ENCODE measurements around the gene NBAS.
A peak's percentile ranks its signal among the peaks of the same experiment; 100 is the strongest.

NBAS gene

DNA sequence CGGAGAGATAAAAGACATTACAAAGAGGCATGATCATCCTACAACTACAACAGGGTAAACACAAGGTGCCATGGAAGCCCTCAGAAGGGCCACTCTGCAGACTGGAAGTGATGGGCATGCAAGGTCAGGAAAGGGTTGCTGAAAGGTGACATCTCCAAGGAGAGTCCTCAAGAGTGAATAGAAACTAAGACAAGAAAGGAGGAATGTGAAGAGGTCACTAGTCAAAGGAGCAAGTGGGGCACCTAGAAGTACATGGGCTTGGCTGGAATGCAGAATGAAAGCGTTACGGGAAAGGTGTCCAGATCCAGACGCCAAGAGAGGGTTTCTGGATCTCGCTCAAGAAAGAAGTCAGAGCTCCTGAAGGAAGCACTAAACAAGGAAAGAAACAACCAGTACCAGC lies 314.3 kb downstream of the NBAS start:
- H3K27me3 Mint-ChIP-seq (ENCODE audit: low read depth): no peaks in the 10 kb centered on the region
- no peak overlapping the region for H3K4me3 Mint-ChIP-seq
- H3K27ac Mint-ChIP-seq: no peak overlapping the region
- TF ChIP-seq, protein P1, sequence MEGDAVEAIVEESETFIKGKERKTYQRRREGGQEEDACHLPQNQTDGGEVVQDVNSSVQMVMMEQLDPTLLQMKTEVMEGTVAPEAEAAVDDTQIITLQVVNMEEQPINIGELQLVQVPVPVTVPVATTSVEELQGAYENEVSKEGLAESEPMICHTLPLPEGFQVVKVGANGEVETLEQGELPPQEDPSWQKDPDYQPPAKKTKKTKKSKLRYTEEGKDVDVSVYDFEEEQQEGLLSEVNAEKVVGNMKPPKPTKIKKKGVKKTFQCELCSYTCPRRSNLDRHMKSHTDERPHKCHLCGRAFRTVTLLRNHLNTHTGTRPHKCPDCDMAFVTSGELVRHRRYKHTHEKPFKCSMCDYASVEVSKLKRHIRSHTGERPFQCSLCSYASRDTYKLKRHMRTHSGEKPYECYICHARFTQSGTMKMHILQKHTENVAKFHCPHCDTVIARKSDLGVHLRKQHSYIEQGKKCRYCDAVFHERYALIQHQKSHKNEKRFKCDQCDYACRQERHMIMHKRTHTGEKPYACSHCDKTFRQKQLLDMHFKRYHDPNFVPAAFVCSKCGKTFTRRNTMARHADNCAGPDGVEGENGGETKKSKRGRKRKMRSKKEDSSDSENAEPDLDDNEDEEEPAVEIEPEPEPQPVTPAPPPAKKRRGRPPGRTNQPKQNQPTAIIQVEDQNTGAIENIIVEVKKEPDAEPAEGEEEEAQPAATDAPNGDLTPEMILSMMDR (IDR thresholded peaks at IDR 0.05; ENCODE audit: unreplicated experiment in 3 of 3): no peak
- H3K4me1 Mint-ChIP-seq: peaks cover 14% of the 10 kb centered on the region
- peaks cover 33% of the 10 kb centered on the region for H3K9me3 Mint-ChIP-seq
- H3K36me3 Mint-ChIP-seq (ENCODE audit: low read depth): peaks cover 41% of the 10 kb centered on the region

DNA sequence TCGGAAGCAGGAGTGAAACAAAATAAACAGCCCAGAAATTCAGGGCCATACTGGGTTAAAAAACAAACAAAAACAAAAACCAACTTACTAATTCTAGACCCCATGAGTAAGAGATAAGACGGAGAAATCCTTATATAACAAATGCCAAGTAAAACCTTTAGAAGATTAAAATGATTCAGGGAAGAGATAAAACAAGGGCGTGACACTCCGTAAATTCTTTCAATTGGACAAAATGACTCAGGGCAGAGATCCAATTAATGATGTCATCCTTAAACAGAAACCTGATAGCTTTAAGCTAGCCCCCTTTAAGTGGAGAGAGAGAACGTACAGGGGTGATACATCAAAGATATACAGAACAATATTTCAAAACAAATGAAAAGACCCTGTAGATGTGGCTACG lies 317.4 kb downstream of the NBAS start:
- H3K27ac Mint-ChIP-seq: peak overlapping the region in 1 of 3 experiments; percentile 5
- TF ChIP-seq, protein P1 (IDR thresholded peaks at IDR 0.05; ENCODE audit: unreplicated experiment in 3 of 3): no peak
- H3K4me3 Mint-ChIP-seq: no peak overlapping the region
- H3K36me3 Mint-ChIP-seq (ENCODE audit: low read depth): peaks cover 19% of the 10 kb centered on the region
- H3K4me1 Mint-ChIP-seq: peaks cover 14% of the 10 kb centered on the region
- peaks cover 10% of the 10 kb centered on the region for H3K9me3 Mint-ChIP-seq
- no peaks in the 10 kb centered on the region for H3K27me3 Mint-ChIP-seq (ENCODE audit: low read depth)

- TF ChIP-seq, protein P1 (IDR thresholded peaks at IDR 0.05; ENCODE audit: unreplicated experiment in 3 of 3): no peak
- Mint-ChIP-seq H3K4me1 (peaks cover 14% of the 10 kb centered on the region), H3K36me3 (ENCODE audit: low read depth) (peaks cover 15% of the 10 kb centered on the region), H3K9me3 (peaks cover 4% of the 10 kb centered on the region), H3K4me3 (no peak overlapping the region), H3K27me3 (ENCODE audit: low read depth) (no peaks in the 10 kb centered on the region), H3K27ac (peak overlapping the region in 1 of 3 experiments; percentile 13)
These were observed 318.1 kb downstream of the NBAS start for GRCh38 chr2:15242936-15243461.

GRCh38 chr2:15241929-15242328 lies 319.2 kb downstream of the NBAS start:
- no peak overlapping the region for H3K27ac Mint-ChIP-seq
- TF ChIP-seq, protein P1 (IDR thresholded peaks at IDR 0.05; ENCODE audit: unreplicated experiment in 3 of 3): no peak
- H3K36me3 Mint-ChIP-seq (ENCODE audit: low read depth): peaks cover 19% of the 10 kb centered on the region
- no peak overlapping the region for H3K4me3 Mint-ChIP-seq
- H3K27me3 Mint-ChIP-seq (ENCODE audit: low read depth): no peaks in the 10 kb centered on the region
- H3K4me1 Mint-ChIP-seq: peaks cover 14% of the 10 kb centered on the region
- H3K9me3 Mint-ChIP-seq: peaks cover 2% of the 10 kb centered on the region

DNA sequence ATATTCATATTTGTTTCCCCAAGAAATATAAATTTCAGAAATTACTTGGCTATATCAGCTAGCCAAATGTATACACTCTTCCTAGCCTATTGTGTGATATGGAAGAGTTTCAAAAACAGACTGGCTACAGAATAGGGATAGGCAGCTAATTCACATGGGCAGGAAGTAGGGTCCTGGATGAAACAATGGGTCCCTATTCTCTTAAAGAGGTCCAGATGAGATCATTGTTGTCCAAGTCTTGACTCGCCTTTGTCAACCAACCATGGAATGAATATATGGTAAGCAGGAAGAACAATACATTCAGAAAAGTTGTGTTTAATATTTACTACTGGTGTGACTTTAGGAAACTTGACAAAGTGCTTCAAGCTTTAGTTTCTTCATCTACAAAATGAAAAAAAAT lies 319.9 kb downstream of the NBAS start:
- no peak overlapping the region for H3K27ac Mint-ChIP-seq
- TF ChIP-seq, protein P1 (IDR thresholded peaks at IDR 0.05; ENCODE audit: unreplicated experiment in 3 of 3): no peak
- H3K27me3 Mint-ChIP-seq (ENCODE audit: low read depth): no peaks in the 10 kb centered on the region
- H3K9me3 Mint-ChIP-seq: no peaks in the 10 kb centered on the region
- peaks cover 19% of the 10 kb centered on the region for H3K36me3 Mint-ChIP-seq (ENCODE audit: low read depth)
- H3K4me3 Mint-ChIP-seq: no peak overlapping the region
- peaks cover 14% of the 10 kb centered on the region for H3K4me1 Mint-ChIP-seq

- Mint-ChIP-seq H3K9me3 (no peaks in the 10 kb centered on the region), H3K4me1 (peaks cover 4% of the 10 kb centered on the region), H3K27me3 (ENCODE audit: low read depth) (no peaks in the 10 kb centered on the region), H3K27ac (no peak overlapping the region), H3K4me3 (no peak overlapping the region), H3K36me3 (ENCODE audit: low read depth) (peaks cover 18% of the 10 kb centered on the region)
- TF ChIP-seq, protein P1 (IDR thresholded peaks at IDR 0.05; ENCODE audit: unreplicated experiment in 3 of 3): no peak
These were observed 323.1 kb downstream of the NBAS start for GRCh38 chr2:15238028-15238427.
